Ovary (tissue), 9 donors: ENCODE results near the gene SLPI. TPM values are rescaled to one million over a fixed set of nuclear protein-coding genes. Genes with fewer than 3 reads are reported as not detected.

Experiments used
- DNase-seq, 5 donors: peaks; one replicate each; pipeline ENCODE4 v3.0.0-alpha.2; 2019 to 2020
- H3K27ac ChIP-seq, 2 donors: fragments of 200-600 bp; one replicate each; pipeline versions ENCODE4 v1.5.1 to v1.8.0; 2019 to 2022
- H3K27me3 ChIP-seq: fragments of 200-600 bp; one replicate; pipeline ENCODE4 v1.8.0; 2022
- H3K36me3 ChIP-seq: fragments of 200-600 bp; sonication (generic); one replicate; pipeline ENCODE4 v1.5.1; 2019
- H3K4me1 ChIP-seq: one replicate; pipeline ENCODE4 v1.8.1; 2013; ENCODE audit warnings: mild to moderate bottlenecking, moderate library complexity; ENCODE audit not compliant: insufficient read depth
- H3K4me3 ChIP-seq: fragments of 200-600 bp; sonication (generic); one replicate; pipeline ENCODE4 v1.5.1; 2017
- H3K9me3 ChIP-seq, 2 donors: fragments of 200-600 bp in 1 of 2; sonication (generic) in 1 of 2; one replicate each; pipeline versions ENCODE4 v1.5.1 to v1.8.1; 2013 to 2019; ENCODE audit warnings: mild to moderate bottlenecking in 1 of 2, moderate library complexity in 1 of 2
- EP300 ChIP-seq: sonication (generic); formaldehyde crosslinking; IDR thresholded peaks from one replicate; pipeline ENCODE4 v1.6.1; 2017; ENCODE audit warnings: antibody characterized with exemption
- POLR2A ChIP-seq: fragments of 450-650 bp; IDR thresholded peaks from one replicate; pipeline ENCODE4 v1.6.1; 2017; ENCODE audit warnings: antibody characterized with exemption, mild to moderate bottlenecking, moderate library complexity
- WGBS, 3 donors: extraction: QIAGEN DNeasy Blood & Tissue Kit in 1 of 3; methylation state at CpG; one replicate each; pipeline versions ENCODE4 v1.1.5 to v1.1.7; 2013 to 2017; 5-methylcytosine and 5-hydroxymethylcytosine counted together
- intact Hi-C, 4 donors: fragments of 100-400 bp; cut with DNase I; formaldehyde crosslinking; loops; one replicate each; pipeline versions ENCODE4 v1.11.0 to v1.15.1; 2022 to 2023
- polyA plus RNA-seq, 2 donors: library from polyadenylated mRNA; stranded (reverse); fragments of 200-250 nt in 1 of 2; fragments of 350-450 nt in 1 of 2; fragmentation: Illumina TruSeq in 1 of 2; extraction: RNeasy Lipid Tissue Mini Kit (QIAGEN cat#74804) in 1 of 2; gene quantifications; one replicate each; pipeline ENCODE4 v1.2.3, GENCODE V29; 2013 to 2014
- total RNA-seq, 7 donors: library from RNA; depleted of rRNA in 2 of 7; stranded (reverse); fragments of >200 nt in 2 of 7; fragmentation: NEBNext Ultra II Directional in 3 of 7; extraction: Animal tissue kit (Norgen Biotek cat#: 25700) in 3 of 7; gene quantifications; one replicate each; pipeline versions ENCODE4 v1.1.0 to v1.2.4, GENCODE V29; 2016 to 2023
- TF ChIP-seq, protein P1 (sequence below), 3 donors: fragments of 450-650 bp in 2 of 3; fragments of 200-600 bp in 1 of 3; IDR thresholded peaks; one replicate each; pipeline versions ENCODE4 v1.5.1 to v1.8.0; 2016 to 2022; ENCODE audit warnings: antibody characterized with exemption in 3 of 3, mild to moderate bottlenecking in 1 of 3
- donor health status: DM: no; HTN: no; CAD: no; lungs with moderate emphysema.
- donor health status: DM: no; HTN: no; CAD: no.
- donor health status: Bipolar disorder and iron deficiency.
- donor health status: DM: yes; HTN: yes; CAD: no.
- donor health status: DM: no; HTN: no; CAD: no.
- donor health status: DM: yes; HTN: yes; CAD: no.

Gene SLPI
- total and polyA plus RNA-seq, 9 donors: 4.0 to 622 (median 33.3) TPM; not detected in 1

- 1 to 2% (median 1%) methylated on average over 64 to 79 of the region's 79 CpGs for WGBS, 3 donors
- H3K4me3 ChIP-seq: peak overlapping the region; percentile 41
- no peaks in the 10 kb centered on the region for H3K4me1 ChIP-seq
- TF ChIP-seq, protein P1, sequence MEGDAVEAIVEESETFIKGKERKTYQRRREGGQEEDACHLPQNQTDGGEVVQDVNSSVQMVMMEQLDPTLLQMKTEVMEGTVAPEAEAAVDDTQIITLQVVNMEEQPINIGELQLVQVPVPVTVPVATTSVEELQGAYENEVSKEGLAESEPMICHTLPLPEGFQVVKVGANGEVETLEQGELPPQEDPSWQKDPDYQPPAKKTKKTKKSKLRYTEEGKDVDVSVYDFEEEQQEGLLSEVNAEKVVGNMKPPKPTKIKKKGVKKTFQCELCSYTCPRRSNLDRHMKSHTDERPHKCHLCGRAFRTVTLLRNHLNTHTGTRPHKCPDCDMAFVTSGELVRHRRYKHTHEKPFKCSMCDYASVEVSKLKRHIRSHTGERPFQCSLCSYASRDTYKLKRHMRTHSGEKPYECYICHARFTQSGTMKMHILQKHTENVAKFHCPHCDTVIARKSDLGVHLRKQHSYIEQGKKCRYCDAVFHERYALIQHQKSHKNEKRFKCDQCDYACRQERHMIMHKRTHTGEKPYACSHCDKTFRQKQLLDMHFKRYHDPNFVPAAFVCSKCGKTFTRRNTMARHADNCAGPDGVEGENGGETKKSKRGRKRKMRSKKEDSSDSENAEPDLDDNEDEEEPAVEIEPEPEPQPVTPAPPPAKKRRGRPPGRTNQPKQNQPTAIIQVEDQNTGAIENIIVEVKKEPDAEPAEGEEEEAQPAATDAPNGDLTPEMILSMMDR (IDR thresholded peaks at IDR 0.05): peak; percentile 34 to 65 (median 37)
- no peak for TF ChIP-seq POLR2A
- H3K27me3 ChIP-seq: no peaks in the 10 kb centered on the region
- peak; percentile 59 to 81 (median 68) for DNase-seq
- no peak overlapping the region for H3K27ac ChIP-seq
- H3K9me3 ChIP-seq: no peaks in the 10 kb centered on the region
- intact Hi-C loops: no loop called here
- no peaks in the 10 kb centered on the region for H3K36me3 ChIP-seq
Measured at GRCh38 chr20:45293041-45294002, 39.0 kb upstream of the SLPI start.

DNA sequence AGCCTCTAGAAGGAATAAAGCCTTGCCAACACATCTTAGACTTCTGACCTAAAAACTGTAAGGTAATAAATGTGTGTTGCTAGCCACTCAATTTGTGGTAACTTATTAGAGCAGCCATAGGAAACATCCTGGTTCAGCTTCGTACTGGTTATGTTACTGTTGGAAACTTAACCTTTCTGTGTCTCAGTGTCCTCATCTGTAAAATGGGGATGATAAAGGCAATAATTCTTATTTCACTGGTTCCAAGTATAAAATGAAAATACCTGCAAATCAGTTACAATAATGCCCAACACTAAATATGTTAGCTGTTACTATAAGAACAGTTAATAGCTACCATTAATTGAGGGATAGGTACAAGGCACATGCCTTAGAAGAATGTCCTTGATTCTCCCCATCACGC is 38.0 kb upstream of the SLPI start:
- intact Hi-C loops: no loop called here
- Histone ChIP-seq H3K4me1 (no peaks in the 10 kb centered on the region), H3K9me3 (no peaks in the 10 kb centered on the region), H3K36me3 (no peaks in the 10 kb centered on the region), H3K4me3 (no peak overlapping the region), H3K27ac (no peak overlapping the region), H3K27me3 (no peaks in the 10 kb centered on the region)
- WGBS, 3 donors: 63 to 73% (median 68%) methylated on average over 2 of the region's 2 CpGs
- TF ChIP-seq, protein P1 (IDR thresholded peaks at IDR 0.05): no peak
- TF ChIP-seq POLR2A (no peak), EP300 (no peak)
- no peak for DNase-seq

DNA sequence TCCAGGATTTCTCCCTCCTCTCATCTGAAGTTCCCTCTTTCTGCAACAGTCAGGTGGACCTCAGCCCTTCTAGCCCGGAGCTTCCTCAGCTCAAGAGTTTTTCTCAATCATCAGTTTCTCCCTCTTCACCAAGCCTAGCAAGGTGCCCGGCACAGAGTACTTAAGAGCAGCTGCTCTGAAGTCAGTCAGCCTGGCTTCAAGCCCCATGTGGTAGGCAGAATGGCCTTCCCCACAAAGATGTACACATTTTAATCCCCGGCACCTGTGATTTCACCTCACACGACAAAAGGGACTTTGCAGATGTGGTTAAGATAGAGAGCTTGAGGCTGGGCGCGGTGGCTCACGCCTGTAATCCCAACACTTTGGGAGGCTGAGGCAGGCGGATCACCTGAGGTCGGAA is 37.2 kb upstream of the SLPI start:
- no peak overlapping the region for H3K4me3 ChIP-seq
- H3K4me1 ChIP-seq: no peaks in the 10 kb centered on the region
- no peaks in the 10 kb centered on the region for H3K36me3 ChIP-seq
- intact Hi-C loops: no loop called here
- no peaks in the 10 kb centered on the region for H3K9me3 ChIP-seq
- TF ChIP-seq POLR2A: no peak
- TF ChIP-seq EP300: no peak
- TF ChIP-seq, protein P1 (IDR thresholded peaks at IDR 0.05): no peak
- 80 to 85% (median 80%) methylated on average over 9 of the region's 9 CpGs for WGBS, 3 donors
- no peak for DNase-seq
- no peaks in the 10 kb centered on the region for H3K27me3 ChIP-seq
- H3K27ac ChIP-seq: no peak overlapping the region

DNA sequence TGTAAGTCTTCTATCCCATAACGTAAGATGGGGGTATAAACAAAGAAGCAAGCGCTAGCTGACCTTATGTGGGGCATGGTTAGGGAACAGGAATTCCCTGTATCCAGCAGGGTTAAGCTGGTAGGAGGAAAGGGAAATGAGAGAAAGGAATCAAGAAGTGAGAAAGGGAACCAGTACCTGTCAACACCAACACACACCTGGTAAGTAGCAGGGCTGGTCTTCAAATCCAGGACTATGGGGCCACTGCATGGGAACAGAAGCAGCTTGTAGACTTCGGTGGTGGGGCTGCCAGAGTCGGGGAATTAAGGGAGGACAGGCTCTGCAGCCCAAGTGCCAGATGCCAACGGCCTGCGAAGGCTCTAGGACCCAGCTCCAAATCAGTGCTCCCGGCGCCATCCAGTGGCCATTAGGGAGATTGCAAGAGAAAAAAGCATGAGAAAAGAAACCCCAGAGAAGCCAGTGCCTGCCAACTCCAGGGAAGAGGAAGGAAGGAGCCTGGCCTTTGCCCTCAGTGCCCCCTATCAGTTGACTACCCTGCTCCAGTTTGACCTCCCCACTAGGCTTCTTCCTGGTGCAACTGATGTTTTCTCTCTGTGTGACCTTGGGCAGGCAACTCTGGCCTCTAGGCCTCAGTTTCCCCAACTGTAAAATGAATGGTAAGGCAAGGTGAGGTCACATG is 36.5 kb upstream of the SLPI start:
- peak; percentile 46 to 66 (median 56) for DNase-seq
- TF ChIP-seq, protein P1 (IDR thresholded peaks at IDR 0.05): peak in 2 of 3 donors; percentile 40 to 55
- TF ChIP-seq POLR2A: no peak
- Histone ChIP-seq H3K36me3 (no peaks in the 10 kb centered on the region), H3K9me3 (no peaks in the 10 kb centered on the region), H3K4me1 (no peaks in the 10 kb centered on the region), H3K4me3 (no peak overlapping the region), H3K27ac (no peak overlapping the region), H3K27me3 (no peaks in the 10 kb centered on the region)
- intact Hi-C loops: no loop called here
- 21 to 22% (median 21%) methylated on average over 8 of the region's 8 CpGs for WGBS, 3 donors
